GM23338 (cell line): ENCODE measurements around the gene KBTBD12.
"Not testable (repeated sequence)": the region's sequence is repeated elsewhere in the genome, so short reads cannot be mapped to it uniquely, and the experiment has no call there.

ENCODE experiments used
- CTCF ChIP-seq, 2 experiments: fragments of 200-600 bp in 1 of 2; sonication (generic) in 1 of 2; conservative IDR thresholded peaks; 2 replicates each; pipeline versions ENCODE4 v1.5.1 to v1.6.1; 2016 to 2017; ENCODE audit warnings: antibody characterized with exemption in 2 of 2, low read depth in 2 of 2, mild to moderate bottlenecking in 2 of 2, moderate library complexity in 1 of 2
- EZH2 ChIP-seq: fragments of 200-600 bp; sonication (generic); IDR thresholded peaks from one replicate; pipeline ENCODE4 v1.8.0; 2017; ENCODE audit warnings: antibody characterized with exemption, mild to moderate bottlenecking, low read depth; ENCODE audit not compliant: unreplicated experiment

- TF ChIP-seq EZH2, result not testable (repeated sequence)
- TF ChIP-seq CTCF (conservative IDR thresholded peaks at IDR 0.05; ENCODE audit: low read depth in 2 of 2), result peak; percentile 51 to 54
Observed at GRCh38 chr3:127890651-127891290, 24.3 kb upstream of the KBTBD12 start.
